ENCODE results near the gene KLHL30.

KLHL30 gene

GRCh38 chr2:238173692-238174091, 35.2 kb downstream of the KLHL30 start:
- H3K27ac Mint-ChIP-seq: no peak overlapping the region
- peaks cover 3% of the 10 kb centered on the region for H3K4me1 Mint-ChIP-seq (ENCODE audit: low read depth)

GRCh38 chr2:238174291-238174690, 35.8 kb downstream of the KLHL30 start:
- H3K4me1 Mint-ChIP-seq (ENCODE audit: low read depth): peaks cover 3% of the 10 kb centered on the region
- peaks cover 68% of the 10 kb centered on the region for H3K36me3 Mint-ChIP-seq (ENCODE audit: low read depth)
- no peaks in the 10 kb centered on the region for H3K27me3 Mint-ChIP-seq

More at GRCh38 chr2:238173692-238174091, 35.2 kb downstream of the KLHL30 start:
- Mint-ChIP-seq H3K9me3 (no peaks in the 10 kb centered on the region), H3K4me3 (no peak overlapping the region), H3K27me3 (no peaks in the 10 kb centered on the region), H3K36me3 (ENCODE audit: low read depth) (peaks cover 65% of the 10 kb centered on the region)

DNA sequence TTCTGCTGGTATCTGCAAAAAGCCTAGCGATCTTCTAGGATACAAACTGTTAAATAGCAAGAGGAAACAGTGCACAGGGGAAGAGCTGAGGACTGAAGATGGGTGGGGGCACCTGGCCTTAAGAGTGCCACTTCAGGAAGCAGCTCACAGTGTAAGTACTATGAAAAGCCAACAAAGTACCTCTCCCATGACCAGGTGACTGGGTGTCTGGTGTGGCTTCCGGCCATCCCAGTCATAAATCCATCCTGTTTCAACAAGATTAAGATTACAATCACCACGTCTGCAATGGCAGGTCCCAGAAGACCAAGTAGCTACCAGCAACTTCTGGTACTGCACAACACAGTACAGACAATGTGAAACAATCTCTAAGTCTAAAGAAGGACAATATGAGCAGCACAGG, 36.2 kb downstream of the KLHL30 start:
- H3K27me3 Mint-ChIP-seq: no peaks in the 10 kb centered on the region
- H3K9me3 Mint-ChIP-seq: no peaks in the 10 kb centered on the region
- H3K4me3 Mint-ChIP-seq: no peak overlapping the region
- H3K36me3 Mint-ChIP-seq (ENCODE audit: low read depth): peaks cover 71% of the 10 kb centered on the region
- H3K4me1 Mint-ChIP-seq (ENCODE audit: low read depth): peaks cover 3% of the 10 kb centered on the region
- H3K27ac Mint-ChIP-seq: no peak overlapping the region

More at GRCh38 chr2:238174291-238174690, 35.8 kb downstream of the KLHL30 start:
- H3K27ac Mint-ChIP-seq: no peak overlapping the region
- no peaks in the 10 kb centered on the region for H3K9me3 Mint-ChIP-seq
- H3K4me3 Mint-ChIP-seq: no peak overlapping the region

GRCh38 chr2:238176613-238177012, 38.1 kb downstream of the KLHL30 start:
- no peak overlapping the region for H3K27ac Mint-ChIP-seq
- H3K4me3 Mint-ChIP-seq: no peak overlapping the region
- H3K36me3 Mint-ChIP-seq (ENCODE audit: low read depth): peaks cover 71% of the 10 kb centered on the region
- no peaks in the 10 kb centered on the region for H3K4me1 Mint-ChIP-seq (ENCODE audit: low read depth)
- H3K27me3 Mint-ChIP-seq: no peaks in the 10 kb centered on the region
- no peaks in the 10 kb centered on the region for H3K9me3 Mint-ChIP-seq

GRCh38 chr2:238180554-238180953, 42.1 kb downstream of the KLHL30 start:
- Mint-ChIP-seq H3K27ac (no peak overlapping the region), H3K9me3 (no peaks in the 10 kb centered on the region), H3K4me3 (no peak overlapping the region), H3K36me3 (ENCODE audit: low read depth) (peaks cover 80% of the 10 kb centered on the region), H3K27me3 (no peaks in the 10 kb centered on the region), H3K4me1 (ENCODE audit: low read depth) (peaks cover 10% of the 10 kb centered on the region)

DNA sequence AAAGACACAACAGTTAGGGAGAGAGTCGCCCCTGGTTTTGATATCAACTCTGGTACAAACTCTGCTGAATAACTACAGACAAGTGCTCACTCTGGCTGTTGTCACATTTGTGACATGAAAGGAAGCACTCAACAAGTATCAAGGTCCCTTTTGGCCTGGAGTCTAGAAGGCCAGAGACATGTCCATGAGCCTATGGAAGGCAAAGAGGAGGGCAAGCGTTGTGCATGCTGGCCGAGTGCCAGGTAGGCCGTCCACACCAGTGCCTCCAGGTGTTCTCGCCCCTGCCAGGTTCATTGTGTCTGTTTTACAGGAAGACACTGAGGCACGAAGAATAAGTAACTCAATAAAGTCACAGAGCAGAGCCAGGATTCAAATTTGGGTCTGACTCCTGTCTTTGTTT, 43.9 kb downstream of the KLHL30 start:
- H3K36me3 Mint-ChIP-seq (ENCODE audit: low read depth): peaks cover 85% of the 10 kb centered on the region
- no peak overlapping the region for H3K27ac Mint-ChIP-seq
- H3K4me3 Mint-ChIP-seq: no peak overlapping the region
- H3K9me3 Mint-ChIP-seq: no peaks in the 10 kb centered on the region
- peaks cover 10% of the 10 kb centered on the region for H3K4me1 Mint-ChIP-seq (ENCODE audit: low read depth)
- no peaks in the 10 kb centered on the region for H3K27me3 Mint-ChIP-seq

DNA sequence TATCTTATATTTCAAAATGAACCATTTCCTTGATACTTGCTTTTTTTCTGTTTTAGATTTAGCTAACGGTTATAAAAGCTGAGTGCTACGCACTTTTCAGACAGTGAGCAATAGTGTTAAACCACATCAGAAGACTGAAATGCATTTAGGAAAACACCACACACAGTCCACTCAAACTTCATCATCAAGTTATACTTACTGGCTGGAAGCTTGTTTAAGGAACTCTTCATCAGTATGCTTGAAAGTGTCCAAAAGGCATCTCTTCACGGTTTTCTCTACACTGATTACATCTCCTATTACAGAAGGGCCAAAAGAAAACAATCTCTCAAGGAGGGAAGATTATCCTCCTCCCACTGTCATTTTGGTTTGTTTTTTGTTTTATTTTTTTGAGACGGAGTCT, 45.4 kb downstream of the KLHL30 start:
- Mint-ChIP-seq H3K4me3 (no peak overlapping the region), H3K4me1 (ENCODE audit: low read depth) (peaks cover 10% of the 10 kb centered on the region), H3K9me3 (no peaks in the 10 kb centered on the region), H3K36me3 (ENCODE audit: low read depth) (peaks cover 88% of the 10 kb centered on the region), H3K27me3 (no peaks in the 10 kb centered on the region), H3K27ac (no peak overlapping the region)

GRCh38 chr2:238187618-238188548, 49.4 kb downstream of the KLHL30 start:
- no peaks in the 10 kb centered on the region for H3K27me3 Mint-ChIP-seq
- H3K27ac Mint-ChIP-seq: no peak overlapping the region
- H3K4me3 Mint-ChIP-seq: no peak overlapping the region
- peaks cover 78% of the 10 kb centered on the region for H3K36me3 Mint-ChIP-seq (ENCODE audit: low read depth)
- H3K4me1 Mint-ChIP-seq (ENCODE audit: low read depth): peaks cover 10% of the 10 kb centered on the region
- no peaks in the 10 kb centered on the region for H3K9me3 Mint-ChIP-seq

DNA sequence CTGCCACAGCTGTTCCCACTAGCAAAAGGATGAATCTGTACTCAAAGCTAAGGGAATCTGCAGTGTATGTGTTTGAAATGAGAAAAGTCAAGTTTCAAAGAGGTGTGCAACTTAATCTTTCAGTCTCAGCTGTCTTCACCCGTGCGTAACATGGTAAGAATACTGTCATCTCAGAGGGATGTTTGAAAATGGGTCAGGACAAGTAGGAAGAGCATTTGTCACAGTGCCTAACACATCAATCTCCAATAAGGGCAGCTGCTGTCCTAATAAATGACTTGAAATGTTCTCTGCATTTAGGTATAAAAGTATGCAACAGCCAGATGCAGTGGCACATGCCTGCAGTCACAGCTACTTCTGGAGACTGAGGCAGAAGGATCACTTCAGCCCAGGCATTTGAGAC, 52.0 kb downstream of the KLHL30 start:
- Mint-ChIP-seq H3K36me3 (ENCODE audit: low read depth) (peaks cover 71% of the 10 kb centered on the region), H3K4me3 (no peak overlapping the region), H3K27ac (no peak overlapping the region), H3K9me3 (no peaks in the 10 kb centered on the region), H3K27me3 (no peaks in the 10 kb centered on the region), H3K4me1 (ENCODE audit: low read depth) (no peaks in the 10 kb centered on the region)

Measured in stimulated activated naive CD8-positive, alpha-beta T cell treated with anti-CD3 and anti-CD28 coated beads, Interleukin-15, Interleukin-2, amounts not matched to agents 100 ng/mL and 50 ng/mL, for 24 hours (primary cell).